Measurements from ENCODE around the gene NDUFS2.
"Not testable (repeated sequence)": the region's sequence is repeated elsewhere in the genome, so short reads cannot be mapped to it uniquely, and the experiment has no call there.

The NDUFS2 gene

GRCh38 chr1:161220002-161220401 lies 17.8 kb downstream of the NDUFS2 start:
- no peak for DNase-seq (ENCODE audit: low read depth in 2 of 2)

- no peak for DNase-seq (ENCODE audit: low read depth in 2 of 2)
Measured at GRCh38 chr1:161222175-161223019, 20.2 kb downstream of the NDUFS2 start.

GRCh38 chr1:161223805-161224694 lies 21.9 kb downstream of the NDUFS2 start:
- DNase-seq (ENCODE audit: low read depth in 2 of 2) = no peak

GRCh38 chr1:161224695-161225087 lies 22.5 kb downstream of the NDUFS2 start:
- DNase-seq (ENCODE audit: low read depth in 2 of 2) = not testable (repeated sequence)

- DNase-seq (ENCODE audit: low read depth in 2 of 2) = no peak
Measured at GRCh38 chr1:161225178-161225533, 23.0 kb downstream of the NDUFS2 start.

- DNase-seq (ENCODE audit: low read depth in 2 of 2) = peak; percentile 68 to 69
Measured at GRCh38 chr1:161225534-161226319, 23.6 kb downstream of the NDUFS2 start, which contains the start of gene TOMM40L. TSS of gene TOMM40L (plus strand) at chr1:161226060. CDS start at chr1:161226490, 430 bp downstream.

GRCh38 chr1:161226320-161226711 lies 24.1 kb downstream of the NDUFS2 start:
- DNase-seq (ENCODE audit: low read depth in 2 of 2) = no peak

GRCh38 chr1:161226759-161227158 lies 24.6 kb downstream of the NDUFS2 start:
- no peak for DNase-seq (ENCODE audit: low read depth in 2 of 2)

GRCh38 chr1:161227196-161227871 lies 25.2 kb downstream of the NDUFS2 start:
- DNase-seq (ENCODE audit: low read depth in 2 of 2) = peak; percentile 82 to 84

- no peak for DNase-seq (ENCODE audit: low read depth in 2 of 2)
Measured at GRCh38 chr1:161228032-161228431, 25.9 kb downstream of the NDUFS2 start.

- no peak for DNase-seq (ENCODE audit: low read depth in 2 of 2)
Measured at GRCh38 chr1:161229896-161230295, 27.7 kb downstream of the NDUFS2 start.

- DNase-seq (ENCODE audit: low read depth in 2 of 2) = no peak
Measured at GRCh38 chr1:161230762-161231161, 28.6 kb downstream of the NDUFS2 start.

GRCh38 chr1:161233102-161233501 lies 30.9 kb downstream of the NDUFS2 start:
- DNase-seq (ENCODE audit: low read depth in 2 of 2) = no peak

- no peak for DNase-seq (ENCODE audit: low read depth in 2 of 2)
Measured at GRCh38 chr1:161235957-161236775, 34.0 kb downstream of the NDUFS2 start.

GRCh38 chr1:161238039-161238473 lies 35.9 kb downstream of the NDUFS2 start, which contains the start of gene NR1I3:
TSS of gene NR1I3 (minus strand) at chr1:161238203. CDS start at chr1:161236565, 1,638 bp downstream.
- DNase-seq (ENCODE audit: low read depth in 2 of 2) = no peak

GRCh38 chr1:161241682-161242081 lies 39.5 kb downstream of the NDUFS2 start:
- no peak for DNase-seq (ENCODE audit: low read depth in 2 of 2)

- DNase-seq (ENCODE audit: low read depth in 2 of 2) = no peak
Measured at GRCh38 chr1:161242313-161242712, 40.1 kb downstream of the NDUFS2 start.

GRCh38 chr1:161244888-161245287 lies 42.7 kb downstream of the NDUFS2 start:
- DNase-seq (ENCODE audit: low read depth in 2 of 2) = no peak

- DNase-seq (ENCODE audit: low read depth in 2 of 2) = not testable (repeated sequence)
Measured at GRCh38 chr1:161250100-161250499, 47.9 kb downstream of the NDUFS2 start.

- no peak for DNase-seq (ENCODE audit: low read depth in 2 of 2)
Measured at GRCh38 chr1:161250829-161251228, 48.7 kb downstream of the NDUFS2 start.

Data from stimulated activated CD8-positive, alpha-beta memory T cell treated with anti-CD3 and anti-CD28 coated beads, Interleukin-2, amount 100 ng/mL, for 48 hours (primary cell).